HCT116 (cell line): Measurements from ENCODE around the gene HOMER2. TPM values are rescaled to one million over a fixed set of nuclear protein-coding genes. Genes with fewer than 3 reads are reported as not detected.

ENCODE experiments used
- ATAC-seq: fragments of 200-7000 bp; cut with Tn5 transposase; 2 replicates; pipeline ENCODE4 v1.9.1; 2020; ENCODE audit warnings: mild to moderate bottlenecking, moderate library complexity
- BruUV-seq: library from RNA; stranded (reverse); fragments of 400-500 nt; replicated peaks from 2 replicates; lab custom pipeline; 2021; lab: Mats Ljungman, UMichigan
- CTCF ChIA-PET: fragments of 300-600 bp; sonication (Branson Sonifier 250); formaldehyde crosslinking; loops from one replicate; lab custom pipeline; 2021; ENCODE audit warnings: antibody characterized with exemption; lab: Charles Lee
- POLR2A ChIA-PET: fragments of 300-600, 350-600 bp; sonication (Branson Sonifier 250); formaldehyde crosslinking; loops from one replicate; lab custom pipeline; 2021; ENCODE audit warnings: antibody characterized with exemption; lab: Charles Lee
- RAD21 ChIA-PET, 2 experiments: fragments of 300-600 bp; sonication (Branson Sonifier 250); formaldehyde crosslinking; loops; one replicate each; lab custom pipeline; 2023; ENCODE audit warnings: low total read pairs in 2 of 2; ENCODE audit not compliant: uncharacterized antibody in 2 of 2, unreplicated experiment in 2 of 2, low non-redundant PET in 1 of 2; lab: Charles Lee
- DNase-seq: peaks from one replicate; pipeline ENCODE4 v3.0.0-alpha.2; 2010; ENCODE audit warnings: low read depth, low spot score
- H2AFZ ChIP-seq: fragments of 200-600 bp; shearing (Covaris generic), sonication (generic); 2 replicates; pipeline ENCODE4 v1.6.1; 2017; ENCODE audit warnings: low read depth, mixed run types, mixed read lengths, antibody characterized with exemption, low read length; ENCODE audit not compliant: poor library complexity, severe bottlenecking
- H3K27ac ChIP-seq: 2 replicates; pipeline ENCODE4 v1.5.1; 2012; ENCODE audit warnings: low read depth, low read length
- H3K27me3 ChIP-seq: fragments of 200-600 bp; sonication (generic); 2 replicates; pipeline ENCODE4 v1.6.1; 2016; ENCODE audit warnings: mixed run types, low read length, mixed read lengths; ENCODE audit not compliant: insufficient read depth
- H3K36me3 ChIP-seq, 2 experiments: fragments of 200-500 bp in 1 of 2; fragments of 200-600 bp in 1 of 2; sonication (Bioruptor generic) in 1 of 2; sonication (generic) in 1 of 2; 2 replicates each; pipeline versions ENCODE4 v1.5.1 to v1.6.1; 2014 to 2016; ENCODE audit warnings: low read length in 2 of 2, inconsistent platforms in 1 of 2, mixed read lengths in 1 of 2, mixed run types in 1 of 2; ENCODE audit not compliant: insufficient read depth in 2 of 2, control insufficient read depth in 1 of 2
- H3K4me1 ChIP-seq, 2 experiments: fragments of 200-600 bp in 1 of 2; sonication (generic) in 1 of 2; 2 replicates each; pipeline versions ENCODE4 v1.5.1 to v1.6.1; 2012 to 2017; ENCODE audit warnings: low read length in 2 of 2, inconsistent platforms in 1 of 2, mild to moderate bottlenecking in 1 of 2, mixed read lengths in 1 of 2, mixed run types in 1 of 2, moderate library complexity in 1 of 2; ENCODE audit not compliant: insufficient read depth in 2 of 2, control insufficient read depth in 1 of 2
- H3K4me2 ChIP-seq: fragments of 200-600 bp; sonication (generic); 2 replicates; pipeline ENCODE4 v1.6.1; 2017; ENCODE audit warnings: mixed run types, low read length, mixed read lengths
- H3K4me3 ChIP-seq, 2 experiments: fragments of 200-600 bp in 1 of 2; sonication (generic) in 1 of 2; replicated peaks in 1 of 2; 2 replicates each; pipeline ENCODE4 v1.5.1; 2011 to 2016; ENCODE audit warnings: low read length in 2 of 2, control low read depth in 1 of 2, low read depth in 1 of 2, mild to moderate bottlenecking in 1 of 2, mixed read lengths in 1 of 2, mixed run types in 1 of 2
- H3K79me2 ChIP-seq: fragments of 200-600 bp; sonication (generic); 2 replicates; pipeline ENCODE4 v1.6.1; 2017; ENCODE audit warnings: mild to moderate bottlenecking, mixed run types, low read length, moderate library complexity, mixed read lengths; ENCODE audit not compliant: insufficient read depth
- H3K9ac ChIP-seq: fragments of 200-600 bp; sonication (generic); 2 replicates; pipeline ENCODE4 v1.6.1; 2016; ENCODE audit warnings: low read length, mixed read lengths
- H3K9me2 ChIP-seq: fragments of 200-600 bp; sonication (generic), shearing (Covaris generic); 2 replicates; pipeline ENCODE4 v1.6.1; 2017; ENCODE audit warnings: mixed run types, mild to moderate bottlenecking, moderate library complexity; ENCODE audit not compliant: insufficient read depth
- H3K9me3 ChIP-seq, 2 experiments: fragments of 200-500 bp in 1 of 2; fragments of 200-600 bp in 1 of 2; sonication (Bioruptor generic) in 1 of 2; sonication (generic) in 1 of 2; 2 replicates each; pipeline ENCODE4 v1.6.1; 2014 to 2017; ENCODE audit warnings: low read length in 2 of 2, mixed read lengths in 2 of 2, inconsistent platforms in 1 of 2, low read depth in 1 of 2, mild to moderate bottlenecking in 1 of 2, mixed run types in 1 of 2, moderate library complexity in 1 of 2; ENCODE audit not compliant: control insufficient read depth in 1 of 2, insufficient read depth in 1 of 2
- H4K20me1 ChIP-seq: fragments of 200-600 bp; sonication (generic), shearing (Covaris generic); 2 replicates; pipeline ENCODE4 v1.6.1; 2017; ENCODE audit warnings: mixed run types, mild to moderate bottlenecking, moderate library complexity; ENCODE audit not compliant: insufficient read depth
- ATF3 ChIP-seq: IDR thresholded peaks from 2 replicates; pipeline ENCODE4 v1.6.1; 2012
- CBX3 ChIP-seq: IDR thresholded peaks from 2 replicates; pipeline ENCODE4 v1.6.1; 2012; ENCODE audit warnings: low read depth
- CTCF ChIP-seq, 3 experiments: fragments of 200-600 bp in 1 of 3; sonication (generic) in 1 of 3; IDR thresholded peaks in 2 of 3; conservative IDR thresholded peaks in 1 of 3; 2 replicates each; pipeline ENCODE4 v1.5.1; 2012 to 2017; ENCODE audit warnings: low read depth in 2 of 3, low read length in 2 of 3, antibody characterized with exemption in 1 of 3, borderline replicate concordance in 1 of 3, control low read depth in 1 of 3, mild to moderate bottlenecking in 1 of 3, mixed read lengths in 1 of 3, mixed run types in 1 of 3, moderate library complexity in 1 of 3; ENCODE audit not compliant: insufficient read depth in 1 of 3
- EZH2phosphoT487 ChIP-seq: fragments of 200-600 bp; IDR thresholded peaks from 2 replicates; pipeline ENCODE4 v1.6.1; 2018; ENCODE audit warnings: antibody characterized with exemption, borderline replicate concordance
- FOSL1 ChIP-seq: IDR thresholded peaks from 2 replicates; pipeline ENCODE4 v1.6.1; 2012; ENCODE audit warnings: low read depth
- JUND ChIP-seq: IDR thresholded peaks from 2 replicates; pipeline ENCODE4 v1.6.1; 2012
- MAX ChIP-seq: IDR thresholded peaks from 2 replicates; pipeline ENCODE4 v1.6.1; 2012
- POLR2AphosphoS5 ChIP-seq: IDR thresholded peaks from 2 replicates; pipeline ENCODE4 v1.6.1; 2011; ENCODE audit warnings: mild to moderate bottlenecking, low read depth, low read length, moderate library complexity
- SP1 ChIP-seq: IDR thresholded peaks from 2 replicates; pipeline ENCODE4 v1.6.1; 2012; ENCODE audit warnings: low read depth
- SRF ChIP-seq: IDR thresholded peaks from 2 replicates; pipeline ENCODE4 v1.6.1; 2012; ENCODE audit warnings: low read depth
- TCF7L2 ChIP-seq: IDR thresholded peaks from 2 replicates; pipeline ENCODE4 v1.7.0; 2011; ENCODE audit warnings: borderline replicate concordance, inconsistent platforms; ENCODE audit not compliant: insufficient read depth, insufficient read length; ENCODE audit errors: extremely low read depth
- YY1 ChIP-seq: IDR thresholded peaks from 2 replicates; pipeline ENCODE4 v1.6.1; 2011; ENCODE audit warnings: low read length, low read depth, moderate library complexity, mild to moderate bottlenecking; ENCODE audit not compliant: insufficient replicate concordance; ENCODE audit errors: extremely low read depth
- ZFX ChIP-seq: fragments of 450-650 bp; IDR thresholded peaks from 2 replicates; pipeline ENCODE4 v1.6.1; 2017
- intact Hi-C: fragments of 100-400 bp; cut with micrococcal nuclease; formaldehyde crosslinking; loops from 2 replicates; pipeline ENCODE4 v1.10.0; 2022
- total RNA-seq: library from RNA; stranded (reverse); gene quantifications from one replicate; pipeline ENCODE4 v1.2.1, GENCODE V29; 2021; ENCODE audit not compliant: unreplicated experiment

The HOMER2 gene
- total RNA-seq, 1 experiment from 2014 or later, result 3.9 TPM

- Histone ChIP-seq H3K9ac (no peak overlapping the region), H3K79me2 (no peaks in the 10 kb centered on the region), H3K9me2 (no peaks in the 10 kb centered on the region), H3K36me3 (no peaks in the 10 kb centered on the region), H3K9me3 (no peaks in the 10 kb centered on the region), H3K4me3 (no peak overlapping the region), H2AFZ (no peak overlapping the region), H3K27me3 (no peaks in the 10 kb centered on the region), H4K20me1 (no peaks in the 10 kb centered on the region), H3K27ac (no peak overlapping the region), H3K4me2 (no peak overlapping the region), H3K4me1 (no peaks in the 10 kb centered on the region)
- intact Hi-C loops, result no loop called here
- ATAC-seq (no peak), DNase-seq (no peak)
- TF ChIP-seq FOSL1 (no peak), EZH2phosphoT487 (no peak), ATF3 (no peak), CTCF (IDR thresholded peaks at IDR 0.05 in 2 of 3, conservative IDR thresholded peaks at IDR 0.05 in 1 of 3; ENCODE audit: borderline replicate concordance in 1 of 3, insufficient read depth in 1 of 3, low read depth in 2 of 3, low read length in 2 of 3) (no peak), TCF7L2 (no peak), SRF (no peak), POLR2AphosphoS5 (no peak), SP1 (no peak), MAX (no peak), YY1 (no peak), JUND (no peak), CBX3 (no peak), ZFX (no peak)
- RAD21 ChIA-PET, result no interaction called here
- CTCF ChIA-PET, result no interaction called here
- BruUV-seq, result no TSS peak
- POLR2A ChIA-PET, result no interaction called here
These were observed 36.2 kb downstream of the HOMER2 start for GRCh38 chr15:82916161-82916952.
